ENCODE measurements around the gene SMURF2.

Gene SMURF2

GRCh38 chr17:64502809-64503208 is 159.3 kb downstream of the SMURF2 start:
- DNase-seq (ENCODE audit: low read depth), result no peak

DNA sequence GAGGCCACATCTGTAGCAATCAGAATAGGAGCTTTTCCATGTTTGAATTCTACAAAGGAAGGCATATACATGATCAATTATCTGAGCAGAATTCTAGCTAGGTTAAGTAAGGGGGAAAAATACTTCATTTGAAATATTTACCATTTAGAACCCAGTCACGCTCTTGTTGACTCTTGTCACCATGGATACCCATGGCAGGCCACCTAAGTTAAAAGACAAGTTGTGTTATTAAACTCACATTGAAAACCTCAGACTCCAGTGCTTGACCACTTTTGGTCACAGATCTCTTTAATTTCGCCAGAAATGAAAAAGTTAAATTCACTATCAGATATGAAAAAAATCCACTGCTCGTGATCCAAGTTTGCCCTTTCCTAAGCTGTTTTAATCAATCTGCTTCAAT is 160.1 kb downstream of the SMURF2 start:
- no peak for DNase-seq (ENCODE audit: low read depth)

DNA sequence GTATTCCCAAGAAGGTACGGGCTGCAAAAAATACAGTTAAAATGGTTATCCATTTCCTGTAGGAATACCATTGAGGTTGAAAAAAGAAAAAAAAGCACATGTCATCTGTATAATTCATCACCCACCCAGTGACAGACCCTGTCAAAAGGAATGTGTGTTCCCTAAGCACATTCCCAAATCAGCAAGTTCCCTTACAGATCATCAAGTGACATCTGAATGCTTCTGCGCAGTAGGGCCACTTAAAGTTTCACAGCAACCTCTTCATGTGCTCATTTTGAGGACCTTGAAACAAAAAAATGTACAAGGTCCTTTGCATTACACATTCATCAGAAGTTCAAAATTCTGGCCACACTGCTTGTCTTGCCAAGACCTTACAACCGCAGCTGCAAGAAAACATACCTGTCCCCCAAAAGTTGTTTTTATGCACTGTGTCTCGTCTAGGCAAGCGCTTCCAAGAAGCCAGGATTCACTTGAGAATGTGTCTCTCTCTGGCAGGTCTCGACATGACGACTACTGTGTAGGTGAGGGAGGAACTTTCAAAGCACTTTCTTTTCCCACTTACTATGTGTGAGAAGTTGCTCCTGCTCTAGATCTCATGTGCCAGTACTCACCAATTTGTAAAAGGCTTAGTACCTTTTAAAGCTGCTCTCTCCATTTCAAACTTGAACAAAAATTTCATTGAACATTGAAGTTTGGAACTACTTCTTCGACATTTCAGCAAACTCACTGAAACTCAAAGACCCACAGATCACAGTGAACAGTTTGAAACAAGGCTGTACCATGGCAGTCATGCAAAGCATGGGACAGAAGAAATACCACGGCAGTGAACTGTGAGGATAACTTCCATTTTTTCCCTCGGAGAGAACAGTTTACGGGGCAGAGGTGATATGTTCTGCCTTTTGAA is 161.0 kb downstream of the SMURF2 start:
- DNase-seq (ENCODE audit: low read depth), result no peak

DNA sequence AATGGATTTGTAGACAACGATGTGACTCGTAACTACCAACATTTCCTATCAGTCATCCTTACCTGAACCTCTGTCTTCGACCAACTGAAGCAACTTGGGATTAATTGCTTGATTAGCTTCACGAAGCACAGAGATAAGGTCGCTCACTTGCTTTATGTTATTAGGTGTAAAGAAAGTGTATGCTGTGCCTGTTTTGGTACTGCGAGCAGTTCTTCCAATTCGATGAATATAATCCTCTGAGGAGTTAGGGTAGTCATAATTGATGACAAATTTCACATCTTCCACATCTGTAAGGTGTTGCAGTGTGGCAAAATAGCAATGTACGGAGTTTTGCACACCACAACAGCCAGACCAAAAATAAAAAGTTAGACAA is 161.6 kb downstream of the SMURF2 start:
- DNase-seq (ENCODE audit: low read depth), result no peak

DNA sequence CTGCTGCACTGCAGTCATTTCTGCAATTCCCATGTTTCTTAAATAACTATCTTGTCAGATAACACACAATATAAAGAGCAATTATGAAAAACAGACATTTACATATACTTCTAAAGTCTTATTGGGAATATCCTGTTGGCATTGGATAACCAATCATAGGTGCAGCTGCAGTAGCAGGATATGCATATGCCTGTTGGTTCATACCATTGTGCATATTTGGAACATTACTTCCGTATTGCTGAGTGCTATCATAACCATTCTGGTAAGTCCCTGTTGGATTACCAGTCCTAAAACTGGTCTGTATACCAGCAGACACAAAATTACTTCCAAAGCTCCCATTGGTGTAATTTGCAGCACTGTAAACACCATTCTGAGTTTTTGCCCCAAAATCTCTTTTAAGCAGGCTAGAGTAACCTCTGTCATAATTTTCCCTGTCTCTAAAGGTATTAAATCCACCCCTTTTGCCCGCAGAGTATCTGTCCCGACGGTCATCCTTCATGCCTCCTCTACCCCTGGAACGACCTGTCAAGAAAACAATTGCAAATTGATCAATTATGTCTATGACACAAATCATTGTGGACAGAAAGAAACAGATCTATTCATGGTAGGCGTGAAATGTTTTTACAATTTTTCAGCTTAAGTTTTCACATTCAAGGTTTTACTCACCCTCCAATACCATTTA is 162.2 kb downstream of the SMURF2 start:
- no peak for DNase-seq (ENCODE audit: low read depth)

DNA sequence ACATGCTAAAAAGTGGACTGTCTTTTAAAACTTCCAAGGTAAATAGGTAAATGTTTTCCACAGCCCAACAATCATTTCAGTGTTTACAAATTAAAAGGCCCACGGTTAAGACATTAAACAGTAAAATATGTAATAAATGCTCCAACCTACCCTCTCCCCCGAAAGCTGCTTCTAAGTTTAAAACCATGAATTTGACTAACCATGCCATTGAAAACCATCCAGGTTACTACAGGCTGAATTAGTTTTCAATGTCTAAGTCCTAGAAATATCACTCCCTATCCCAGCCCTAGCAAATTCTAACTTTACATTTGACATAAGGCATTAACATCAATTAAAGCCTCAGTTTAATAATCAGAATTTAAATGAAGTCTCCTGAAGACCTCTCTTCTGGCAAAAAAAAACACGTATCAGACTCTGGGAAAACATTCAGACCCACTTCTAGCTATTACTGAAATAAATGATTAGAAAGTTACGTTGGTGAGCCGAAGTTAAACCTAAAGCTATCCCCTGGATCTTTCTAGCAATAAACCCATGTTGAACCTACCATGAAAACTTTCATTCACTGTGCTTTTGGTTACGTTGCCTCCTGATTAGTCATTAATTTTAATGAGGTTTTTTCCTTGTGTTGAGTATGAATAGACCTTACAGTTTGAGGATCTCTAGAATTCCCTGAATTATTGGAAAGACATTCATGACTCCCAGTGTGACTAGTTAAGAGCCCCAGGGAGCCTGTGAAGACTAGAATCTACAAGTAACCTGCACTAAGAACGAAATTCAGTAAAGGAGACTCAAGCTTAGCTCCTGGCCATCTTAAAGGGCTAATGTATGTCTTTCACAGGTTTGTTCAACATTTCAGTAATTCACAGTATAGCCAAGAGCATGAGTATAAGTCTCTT is 163.6 kb downstream of the SMURF2 start:
- DNase-seq (ENCODE audit: low read depth), result no peak

GRCh38 chr17:64497565-64498035 is 164.5 kb downstream of the SMURF2 start:
- no peak for DNase-seq (ENCODE audit: low read depth)

- peak; percentile 95 for DNase-seq (ENCODE audit: low read depth)
Observed at GRCh38 chr17:64496786-64497564, 165.1 kb downstream of the SMURF2 start, which contains the start of gene POLG2. TSS of gene POLG2 (minus strand) at chr17:64497054. CDS start at chr17:64496968, 86 bp downstream.

DNA sequence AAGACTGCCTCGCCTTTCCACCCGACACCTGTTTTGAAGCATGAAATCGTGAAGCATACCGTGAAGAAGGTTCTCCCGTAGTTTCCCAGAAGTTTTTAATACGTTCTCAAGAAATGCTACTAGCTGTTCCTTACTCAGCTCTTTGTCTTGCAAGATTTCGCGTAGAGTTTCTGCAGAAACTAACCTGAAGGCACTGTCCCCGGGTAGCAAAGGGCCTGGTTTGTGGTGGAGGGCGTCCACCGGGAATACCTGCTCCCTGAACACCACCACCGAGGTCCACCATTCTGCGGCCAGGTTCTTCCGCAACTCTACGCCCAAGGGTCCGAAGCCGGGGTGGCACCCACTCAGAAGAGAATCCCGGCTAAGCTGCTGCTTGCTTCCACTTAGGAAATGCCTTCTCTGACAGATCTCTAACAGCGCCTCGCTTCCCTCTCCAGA is 165.7 kb downstream of the SMURF2 start:
- no peak for DNase-seq (ENCODE audit: low read depth)
